ENCODE data around the gene DAPL1.
"Not testable (repeated sequence)": the region's sequence is repeated elsewhere in the genome, so short reads cannot be mapped to it uniquely, and the experiment has no call there.

The DAPL1 gene

DNA sequence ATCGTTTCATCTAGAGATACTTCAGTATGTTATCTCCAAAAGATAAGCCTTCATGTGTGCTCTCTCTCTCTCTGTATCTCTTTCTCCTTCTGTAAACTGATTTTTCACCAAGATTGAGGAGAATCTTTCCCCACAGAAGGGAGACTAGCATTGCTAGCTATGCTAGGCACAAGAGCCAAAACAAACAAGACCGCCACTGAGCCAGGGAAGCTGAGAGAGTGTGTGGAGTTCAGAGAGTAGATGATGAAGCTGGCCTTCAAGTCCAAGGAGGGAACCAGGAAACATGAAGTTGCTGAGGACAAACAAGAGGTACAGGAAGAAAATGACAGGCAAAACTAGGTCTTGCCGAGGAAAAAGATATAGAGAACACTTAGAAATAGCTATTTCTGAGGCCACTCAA lies 23.4 kb downstream of the DAPL1 start:
- FAIRE-seq, result no peak

DNA sequence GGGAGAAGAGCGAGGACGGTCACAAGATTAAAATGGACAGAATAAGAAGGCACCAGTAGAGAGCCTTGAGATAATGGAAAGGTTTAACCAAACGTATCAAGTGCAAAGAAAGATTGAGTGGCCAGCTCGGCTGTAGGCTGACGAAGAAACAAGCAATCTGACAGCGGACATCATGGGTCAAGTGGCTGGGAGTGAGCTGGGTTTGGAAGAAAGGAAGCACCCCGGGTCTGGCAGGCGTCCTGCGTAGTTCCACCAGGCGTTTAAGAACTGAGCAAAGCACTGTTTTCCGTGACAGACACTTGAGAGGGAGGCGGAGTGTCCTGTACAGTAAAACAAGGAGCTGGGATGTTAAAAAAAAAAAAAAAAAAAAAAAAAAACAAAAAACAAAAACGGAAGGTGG lies 27.1 kb downstream of the DAPL1 start:
- DNase-seq (ENCODE audit: low spot score) (no peak), FAIRE-seq (no peak)

More for the DNA sequence above, 23.4 kb downstream of the DAPL1 start:
- no peak for DNase-seq (ENCODE audit: low spot score)

GRCh38 chr2:158823486-158824237 lies 28.5 kb downstream of the DAPL1 start:
- no peak for FAIRE-seq
- DNase-seq (ENCODE audit: low spot score), result no peak

GRCh38 chr2:158825021-158825420 lies 29.9 kb downstream of the DAPL1 start:
- DNase-seq (ENCODE audit: low spot score) (no peak), FAIRE-seq (no peak)

- FAIRE-seq (no peak), DNase-seq (ENCODE audit: low spot score) (no peak)
Measured at GRCh38 chr2:158826965-158827364, 31.8 kb downstream of the DAPL1 start.

- FAIRE-seq (no peak), DNase-seq (ENCODE audit: low spot score) (no peak)
Measured at GRCh38 chr2:158828378-158829164, 33.5 kb downstream of the DAPL1 start.

DNA sequence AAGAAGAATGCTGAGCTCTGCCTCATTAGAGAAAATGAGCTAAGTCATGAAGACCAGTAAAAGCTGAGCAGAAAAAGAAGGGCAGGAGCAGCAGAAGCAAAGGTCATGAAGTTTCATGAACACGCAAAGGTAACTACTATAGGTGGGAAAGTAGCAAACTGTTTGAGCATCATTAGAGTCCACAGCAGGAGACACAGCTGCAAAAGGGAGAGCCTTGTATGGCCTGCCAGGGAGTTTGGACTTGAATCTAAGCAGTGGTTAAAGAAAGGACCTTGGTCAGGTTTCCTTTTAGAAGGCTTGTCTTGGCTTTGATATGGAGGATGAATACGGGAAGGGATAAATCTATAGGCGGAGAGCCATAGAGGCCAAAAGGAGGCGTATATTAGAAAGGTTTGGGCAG lies 34.0 kb downstream of the DAPL1 start:
- DNase-seq (ENCODE audit: low spot score), result no peak
- FAIRE-seq, result no peak

DNA sequence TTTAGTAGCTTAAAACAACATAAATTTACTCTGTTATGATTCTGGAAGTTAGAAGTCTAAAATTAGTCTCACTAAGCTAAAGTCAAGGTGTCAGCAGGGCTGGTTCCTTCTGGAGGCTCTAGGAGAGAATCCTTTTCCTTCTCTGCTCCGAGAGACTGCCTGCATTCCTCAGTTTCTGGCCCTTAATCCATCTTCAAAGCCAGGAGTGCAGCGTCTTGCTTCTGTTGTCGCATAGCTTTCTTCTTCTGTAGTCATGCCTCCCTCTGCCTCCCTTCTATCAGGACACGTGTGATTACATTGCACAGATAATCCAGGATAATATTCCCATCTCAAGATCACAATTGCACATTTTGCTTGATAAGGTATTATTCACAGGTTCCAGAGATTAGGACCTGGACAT lies 35.1 kb downstream of the DAPL1 start:
- DNase-seq (ENCODE audit: low spot score) (no peak), FAIRE-seq (no peak)

GRCh38 chr2:158835431-158835830 lies 40.3 kb downstream of the DAPL1 start:
- FAIRE-seq (no peak), DNase-seq (ENCODE audit: low spot score) (no peak)

DNA sequence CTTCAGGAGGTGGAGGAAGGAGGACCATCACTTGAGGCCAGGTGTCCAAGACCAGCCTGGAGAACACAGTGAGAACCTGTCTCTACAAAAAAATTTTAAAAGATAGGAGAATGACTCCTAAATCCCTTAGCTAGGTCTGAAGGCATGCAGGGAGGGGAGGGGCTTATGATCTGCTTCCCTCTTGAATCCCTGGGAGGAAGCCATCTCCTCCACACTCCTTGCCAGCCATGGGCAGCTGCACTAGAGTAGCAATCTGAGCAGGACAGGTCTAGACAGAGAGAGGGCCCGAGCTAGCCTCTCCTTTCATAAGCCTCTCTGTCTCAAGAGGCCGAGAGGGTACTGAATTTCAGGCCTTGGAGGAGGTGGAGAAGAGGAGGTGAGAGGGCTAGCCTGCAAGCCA lies 42.5 kb downstream of the DAPL1 start:
- FAIRE-seq (no peak), DNase-seq (ENCODE audit: low spot score) (no peak)

GRCh38 chr2:158841850-158842249 lies 46.7 kb downstream of the DAPL1 start:
- DNase-seq (ENCODE audit: low spot score), result no peak
- FAIRE-seq, result no peak

- DNase-seq (ENCODE audit: low spot score) (no peak), FAIRE-seq (no peak)
Measured at GRCh38 chr2:158845444-158845843, 50.3 kb downstream of the DAPL1 start.

DNA sequence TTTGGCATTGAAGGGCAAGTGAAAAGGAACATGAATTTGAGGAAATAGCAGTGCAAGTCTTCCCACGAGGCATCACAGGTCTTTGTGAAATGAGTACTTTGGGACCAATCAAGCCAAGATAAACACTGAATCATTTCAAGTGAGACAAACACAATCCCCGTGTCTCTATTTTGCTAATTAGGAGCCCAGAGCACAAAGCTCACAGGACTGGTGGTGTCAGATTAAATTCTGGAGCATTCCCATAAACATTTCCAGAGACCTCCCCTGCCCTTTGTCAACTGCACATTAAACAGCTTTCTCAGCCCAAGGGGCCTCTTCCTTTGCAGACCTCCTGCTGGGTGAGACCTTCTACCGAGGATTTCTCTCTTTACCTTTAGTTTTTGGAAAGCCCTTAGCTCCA lies 50.7 kb downstream of the DAPL1 start:
- DNase-seq (ENCODE audit: low spot score), result no peak
- FAIRE-seq, result no peak

- DNase-seq (ENCODE audit: low spot score); FAIRE-seq: not testable (repeated sequence)
Measured at GRCh38 chr2:158847526-158847925, 52.4 kb downstream of the DAPL1 start.

- FAIRE-seq, result not testable (repeated sequence)
Measured at GRCh38 chr2:158848031-158848970, 53.2 kb downstream of the DAPL1 start.

GRCh38 chr2:158860179-158860578 lies 65.1 kb downstream of the DAPL1 start:
- FAIRE-seq, result not testable (repeated sequence)

More at GRCh38 chr2:158848031-158848970, 53.2 kb downstream of the DAPL1 start:
- not testable (repeated sequence) for DNase-seq (ENCODE audit: low spot score)

DNA sequence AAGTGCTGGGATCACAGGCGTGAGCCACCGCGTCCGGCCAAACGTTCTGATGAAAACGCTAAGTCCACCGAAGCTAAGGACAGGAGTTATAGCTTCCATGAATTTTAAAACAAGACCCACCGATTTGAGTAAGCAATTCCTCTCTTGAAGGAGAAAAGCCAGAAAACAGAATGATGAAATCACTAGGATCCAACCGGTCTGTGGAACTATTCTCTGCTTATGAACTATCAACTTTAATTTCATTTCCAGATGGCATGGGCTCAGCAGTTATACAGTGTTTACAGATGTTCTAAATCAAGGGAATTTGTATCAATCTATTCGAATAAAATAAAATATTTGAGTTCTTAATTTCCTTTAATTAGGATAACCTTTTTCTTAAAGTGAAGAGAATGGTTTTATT lies 66.5 kb downstream of the DAPL1 start:
- FAIRE-seq; DNase-seq (ENCODE audit: low spot score): not testable (repeated sequence)

More at GRCh38 chr2:158860179-158860578, 65.1 kb downstream of the DAPL1 start:
- DNase-seq (ENCODE audit: low spot score), result not testable (repeated sequence)

GRCh38 chr2:158865469-158865868 lies 70.4 kb downstream of the DAPL1 start:
- FAIRE-seq, result not testable (repeated sequence)

More at GRCh38 chr2:158865469-158865868, 70.4 kb downstream of the DAPL1 start:
- DNase-seq (ENCODE audit: low spot score), result not testable (repeated sequence)

Measured in urothelium cell line (cell line).